SK-N-SH (cell line): Measurements from ENCODE around the gene EVC. TPM values are rescaled to one million over a fixed set of nuclear protein-coding genes. Genes with fewer than 3 reads are reported as not detected.

Source experiments
- CTCF ChIA-PET: fragments of 300-600, 350-600 bp; formaldehyde crosslinking; extraction: SDS; loops from one replicate; lab custom pipeline; 2021; lab: Yijun Ruan, JAX
- POLR2A ChIA-PET: fragments of 350-600 bp; sonication (Branson Sonifier 250); formaldehyde crosslinking; extraction: SDS; loops from one replicate; lab custom pipeline; 2020; ENCODE audit warnings: antibody characterized with exemption, inconsistent platforms; lab: Yijun Ruan, JAX
- DNase-seq: peaks from one replicate; pipeline ENCODE4 v3.0.0; 2012
- H2AFZ ChIP-seq: fragments of 200-600 bp; sonication (generic); 2 replicates; pipeline ENCODE4 v1.8.1; 2016; ENCODE audit warnings: antibody characterized with exemption, mild to moderate bottlenecking, low read depth
- H3F3A ChIP-seq: fragments of 200-600 bp; sonication (generic); replicated peaks from 2 replicates; pipeline ENCODE3; 2016; ENCODE audit warnings: antibody characterized with exemption, mild to moderate bottlenecking; ENCODE audit not compliant: insufficient read depth
- H3K27ac ChIP-seq, 2 experiments: fragments of 200-500 bp in 1 of 2; fragments of 200-600 bp in 1 of 2; sonication (Bioruptor generic) in 1 of 2; sonication (generic), shearing (Covaris generic) in 1 of 2; 2 replicates each; pipeline versions ENCODE4 v1.5.1 to v1.6.1; 2014 to 2016; ENCODE audit warnings: low read depth in 2 of 2, inconsistent platforms in 1 of 2, low read length in 1 of 2, mild to moderate bottlenecking in 1 of 2, mixed read lengths in 1 of 2
- H3K27me3 ChIP-seq: fragments of 200-600 bp; sonication (generic), shearing (Covaris generic); 2 replicates; pipeline ENCODE4 v1.6.1; 2016; ENCODE audit warnings: mixed run types; ENCODE audit not compliant: insufficient read depth
- H3K36me3 ChIP-seq, 2 experiments: fragments of 200-500 bp in 1 of 2; fragments of 200-600 bp in 1 of 2; sonication (Bioruptor generic) in 1 of 2; sonication (generic) in 1 of 2; replicated peaks in 1 of 2; 2 replicates each; pipeline versions ENCODE3 to v1.5.1; 2014 to 2016; ENCODE audit warnings: low read length in 1 of 2, mild to moderate bottlenecking in 1 of 2; ENCODE audit not compliant: insufficient read depth in 2 of 2, control insufficient read depth in 1 of 2
- H3K4me1 ChIP-seq, 2 experiments: fragments of 200-500 bp in 1 of 2; fragments of 200-600 bp in 1 of 2; sonication (Bioruptor generic) in 1 of 2; sonication (generic), shearing (Covaris generic) in 1 of 2; 2 replicates each; pipeline versions ENCODE4 v1.5.1 to v1.6.1; 2014 to 2016; ENCODE audit warnings: low read depth in 1 of 2, low read length in 1 of 2, mixed run types in 1 of 2; ENCODE audit not compliant: insufficient read depth in 2 of 2, control insufficient read depth in 1 of 2
- H3K4me2 ChIP-seq: fragments of 200-600 bp; sonication (generic), shearing (Covaris generic); 2 replicates; pipeline ENCODE4 v1.6.1; 2017; ENCODE audit warnings: mixed run types
- H3K4me3 ChIP-seq, 2 experiments: fragments of 200-500 bp in 1 of 2; fragments of 200-600 bp in 1 of 2; sonication (Bioruptor generic) in 1 of 2; sonication (generic), shearing (Covaris generic) in 1 of 2; 2 replicates each; pipeline versions ENCODE4 v1.5.1 to v1.8.1; 2014 to 2016; ENCODE audit warnings: low read depth in 2 of 2, inconsistent platforms in 1 of 2, low read length in 1 of 2, mild to moderate bottlenecking in 1 of 2, mixed read lengths in 1 of 2, moderate library complexity in 1 of 2
- H3K79me2 ChIP-seq: fragments of 200-600 bp; sonication (generic); 2 replicates; pipeline ENCODE4 v1.8.1; 2017; ENCODE audit warnings: mild to moderate bottlenecking; ENCODE audit not compliant: insufficient read depth
- H3K9ac ChIP-seq: fragments of 200-600 bp; sonication (generic); 2 replicates; pipeline ENCODE4 v1.6.1; 2017; ENCODE audit warnings: mixed run types
- H3K9me2 ChIP-seq: fragments of 200-600 bp; sonication (generic); 2 replicates; pipeline ENCODE4 v1.6.1; 2017; ENCODE audit warnings: mixed run types
- H3K9me3 ChIP-seq: fragments of 200-600 bp; sonication (generic); 2 replicates; pipeline ENCODE4 v1.6.1; 2017; ENCODE audit warnings: mixed run types, mild to moderate bottlenecking, moderate library complexity
- H4K20me1 ChIP-seq: fragments of 200-600 bp; sonication (generic); 2 replicates; pipeline ENCODE4 v1.6.1; 2017; ENCODE audit warnings: mild to moderate bottlenecking, mixed run types; ENCODE audit not compliant: insufficient read depth
- ELF1 ChIP-seq: IDR thresholded peaks from 2 replicates; pipeline ENCODE4 v1.4.0; 2012
- EP300 ChIP-seq, 2 experiments: IDR thresholded peaks; 2 replicates each; pipeline versions ENCODE4 v1.4.0 to v1.6.1; 2012; ENCODE audit warnings: borderline replicate concordance in 1 of 2, low read depth in 1 of 2, low read length in 1 of 2
- GABPA ChIP-seq: IDR thresholded peaks from 2 replicates; pipeline ENCODE4 v1.4.0; 2012; ENCODE audit warnings: low read depth, mild to moderate bottlenecking
- GATA2 ChIP-seq: sonication (generic); formaldehyde crosslinking; IDR thresholded peaks from 2 replicates; pipeline ENCODE4 v1.5.0; 2020; ENCODE audit warnings: mild to moderate bottlenecking, missing genetic modification reagents
- MEF2A ChIP-seq: IDR thresholded peaks from 2 replicates; pipeline ENCODE4 v1.4.0; 2012; ENCODE audit warnings: low read depth, borderline replicate concordance
- MXI1 ChIP-seq: IDR thresholded peaks from 2 replicates; pipeline ENCODE4 v1.6.1; 2012; ENCODE audit warnings: mild to moderate bottlenecking, low read depth, low read length, improper control_type of control experiment
- NFIC ChIP-seq: IDR thresholded peaks from 2 replicates; pipeline ENCODE4 v1.4.0; 2012; ENCODE audit warnings: borderline replicate concordance
- NRF1 ChIP-seq: IDR thresholded peaks from 2 replicates; pipeline ENCODE4 v1.6.1; 2012; ENCODE audit warnings: low read depth, mild to moderate bottlenecking, low read length
- PBX3 ChIP-seq: IDR thresholded peaks from 2 replicates; pipeline ENCODE4; 2012
- POLR2AphosphoS5 ChIP-seq: IDR thresholded peaks from 2 replicates; pipeline ENCODE4 v1.6.1; 2012; ENCODE audit warnings: low read depth, low read length
- RFX5 ChIP-seq: IDR thresholded peaks from 2 replicates; pipeline ENCODE4 v1.6.1; 2012; ENCODE audit warnings: mild to moderate bottlenecking, improper control_type of control experiment, low read length
- RXRA ChIP-seq: IDR thresholded peaks from 2 replicates; pipeline ENCODE4 v1.4.0; 2012; ENCODE audit warnings: low read depth, mild to moderate bottlenecking, borderline replicate concordance
- SIN3A ChIP-seq: IDR thresholded peaks from 2 replicates; pipeline ENCODE4 v1.6.1; 2012; ENCODE audit warnings: low read depth, mild to moderate bottlenecking, low read length, moderate library complexity, borderline replicate concordance
- SMC3 ChIP-seq: IDR thresholded peaks from 2 replicates; pipeline ENCODE4 v1.6.1; 2012; ENCODE audit warnings: low read depth, low read length, improper control_type of control experiment
- TAF1 ChIP-seq: IDR thresholded peaks from 2 replicates; pipeline ENCODE4 v1.6.1; 2012; ENCODE audit warnings: low read depth, mild to moderate bottlenecking, low read length, moderate library complexity, borderline replicate concordance
- TEAD4 ChIP-seq: IDR thresholded peaks from 2 replicates; pipeline ENCODE4 v1.4.0; 2012; ENCODE audit warnings: mild to moderate bottlenecking, borderline replicate concordance; ENCODE audit not compliant: insufficient read depth
- YY1 ChIP-seq: IDR thresholded peaks from 2 replicates; pipeline ENCODE4 v1.4.0; 2012; ENCODE audit warnings: low read depth, mild to moderate bottlenecking
- WGBS: methylation state at CpG from one replicate; pipeline ENCODE4 v1.1.6; 2017; ENCODE audit warnings: low lambda C conversion rate; 5-methylcytosine and 5-hydroxymethylcytosine counted together
- polyA plus RNA-seq, 3 experiments: library from polyadenylated mRNA; depleted of rRNA; stranded (reverse); fragments of >200 nt; gene quantifications; 2 replicates each; pipeline ENCODE4 v1.2.3, GENCODE V29; 2012
- TF ChIP-seq, protein P1 (sequence below): IDR thresholded peaks from 2 replicates; pipeline ENCODE4 v1.4.0; 2012; ENCODE audit warnings: low read depth
- TF ChIP-seq, protein P2 (sequence below): fragments of 150-350 bp; IDR thresholded peaks from 2 replicates; pipeline ENCODE4 v1.6.1; 2017; ENCODE audit warnings: antibody characterized with exemption, low read length, low read depth, borderline replicate concordance

Gene EVC
- polyA plus RNA-seq, 1 of the 3 experiments (the other 2 are of a cell fraction) = 3.8 TPM

- Histone ChIP-seq H4K20me1 (no peaks in the 10 kb centered on the region), H3K4me3 (no peak overlapping the region), H3K4me1 (no peaks in the 10 kb centered on the region; a peak in 1 of 4 replicates), H3K79me2 (no peaks in the 10 kb centered on the region), H3K27me3 (no peaks in the 10 kb centered on the region), H3K4me2 (no peak overlapping the region), H2AFZ (no peak overlapping the region), H3K9ac (no peak overlapping the region), H3K27ac (no peak overlapping the region), H3K9me3 (no peaks in the 10 kb centered on the region), H3K36me3 (no peaks in the 10 kb centered on the region), H3F3A (no peaks in the 10 kb centered on the region), H3K9me2 (no peaks in the 10 kb centered on the region)
- no peak for TF ChIP-seq TEAD4
- TF ChIP-seq, protein P1, sequence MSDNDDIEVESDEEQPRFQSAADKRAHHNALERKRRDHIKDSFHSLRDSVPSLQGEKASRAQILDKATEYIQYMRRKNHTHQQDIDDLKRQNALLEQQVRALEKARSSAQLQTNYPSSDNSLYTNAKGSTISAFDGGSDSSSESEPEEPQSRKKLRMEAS = no peak
- no peak for TF ChIP-seq GABPA
- no peak for TF ChIP-seq YY1
- no peak for TF ChIP-seq SMC3
- TF ChIP-seq PBX3 = no peak
- no peak for TF ChIP-seq SIN3A
- TF ChIP-seq NRF1 = no peak
- TF ChIP-seq, protein P2, sequence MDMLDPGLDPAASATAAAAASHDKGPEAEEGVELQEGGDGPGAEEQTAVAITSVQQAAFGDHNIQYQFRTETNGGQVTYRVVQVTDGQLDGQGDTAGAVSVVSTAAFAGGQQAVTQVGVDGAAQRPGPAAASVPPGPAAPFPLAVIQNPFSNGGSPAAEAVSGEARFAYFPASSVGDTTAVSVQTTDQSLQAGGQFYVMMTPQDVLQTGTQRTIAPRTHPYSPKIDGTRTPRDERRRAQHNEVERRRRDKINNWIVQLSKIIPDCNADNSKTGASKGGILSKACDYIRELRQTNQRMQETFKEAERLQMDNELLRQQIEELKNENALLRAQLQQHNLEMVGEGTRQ = no peak
- no peak for TF ChIP-seq RXRA
- TF ChIP-seq POLR2AphosphoS5 = no peak
- TF ChIP-seq RFX5 = no peak
- no peak for TF ChIP-seq TAF1
- TF ChIP-seq MEF2A = no peak
- TF ChIP-seq GATA2 (CRISPR knock-in tag) = no peak
- no peak for TF ChIP-seq NFIC
- TF ChIP-seq EP300 (IDR thresholded peaks at IDR 0.05; ENCODE audit: borderline replicate concordance in 1 of 2, low read depth in 1 of 2, low read length in 1 of 2) = no peak
- TF ChIP-seq MXI1 = no peak
- DNase-seq = no peak
- WGBS = 45% methylated on average over 7 of the region's 8 CpGs
- ChIA-PET POLR2A (no interaction called here), CTCF (no interaction called here)
These were observed 21.9 kb upstream of the EVC start for GRCh38 chr4:5689065-5689464.

GRCh38 chr4:5691491-5692132 lies 19.4 kb upstream of the EVC start:
- no peak overlapping the region for H2AFZ ChIP-seq
- no peaks in the 10 kb centered on the region for H3K9me3 ChIP-seq
- no peak overlapping the region for H3K4me2 ChIP-seq
- no peak overlapping the region for H3K9ac ChIP-seq
- no peaks in the 10 kb centered on the region; a peak in 1 of 4 replicates for H3K4me1 ChIP-seq
- 63% methylated on average over 7 of the region's 7 CpGs for WGBS
- no peak overlapping the region for H3K4me3 ChIP-seq
- ChIA-PET POLR2A (no interaction called here), CTCF (no interaction called here)
- H3K27ac ChIP-seq = no peak overlapping the region
- TF ChIP-seq ELF1 = no peak
- H3K9me2 ChIP-seq = no peaks in the 10 kb centered on the region
- DNase-seq = no peak
- H3F3A ChIP-seq = no peaks in the 10 kb centered on the region
- H3K36me3 ChIP-seq = no peaks in the 10 kb centered on the region
- H3K27me3 ChIP-seq = no peaks in the 10 kb centered on the region
- H3K79me2 ChIP-seq = no peaks in the 10 kb centered on the region
- H4K20me1 ChIP-seq = no peaks in the 10 kb centered on the region
